GM12891 (cell line): ENCODE results near the gene CIAO3.

Experiments
- POLR2A ChIP-seq: IDR thresholded peaks from 2 replicates; pipeline ENCODE4 v1.6.1; 2011; ENCODE audit warnings: low read depth, low read length, control low read depth
- POLR2AphosphoS5 ChIP-seq: IDR thresholded peaks from 2 replicates; pipeline ENCODE4 v1.6.1; 2011; ENCODE audit warnings: low read depth, low read length, control low read depth
- POU2F2 ChIP-seq: IDR thresholded peaks from 2 replicates; pipeline ENCODE4 v1.6.1; 2011; ENCODE audit warnings: low read depth, mild to moderate bottlenecking, control low read depth, low read length, moderate library complexity
- SPI1 ChIP-seq: IDR thresholded peaks from 2 replicates; pipeline ENCODE4 v1.6.1; 2011; ENCODE audit warnings: low read depth, low read length, control low read depth
- TAF1 ChIP-seq: IDR thresholded peaks from 2 replicates; pipeline ENCODE4 v1.6.1; 2011; ENCODE audit warnings: low read depth, low read length, control low read depth

DNA sequence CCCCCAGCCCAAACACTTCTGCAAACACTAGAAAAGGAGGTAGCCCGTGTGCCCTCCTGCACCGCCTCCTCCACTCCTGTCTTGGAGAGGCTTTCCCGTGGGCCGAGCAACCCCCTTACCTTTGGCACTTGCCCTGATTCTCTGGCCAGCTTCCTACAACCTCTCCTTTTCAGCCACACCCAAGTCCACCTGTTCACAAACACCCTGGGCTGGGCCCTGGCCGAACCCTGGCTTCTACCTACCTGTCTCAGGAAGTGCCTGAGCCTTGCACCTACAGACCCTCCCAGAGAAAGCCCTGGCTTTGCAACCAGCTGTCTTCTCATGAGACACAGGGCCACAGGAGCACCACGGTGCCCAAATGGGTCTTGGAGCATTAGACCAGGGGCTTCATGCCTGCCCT is 21.9 kb downstream of the CIAO3 start:
- no peak for TF ChIP-seq POLR2A
- no peak for TF ChIP-seq POLR2AphosphoS5
- no peak for TF ChIP-seq POU2F2
- TF ChIP-seq TAF1 = no peak
- TF ChIP-seq SPI1 = no peak
